Karpas-422 (cell line): ENCODE measurements around the gene RALGAPB. TPM values are rescaled to one million over a fixed set of nuclear protein-coding genes. Genes with fewer than 3 reads are reported as not detected.

ENCODE experiments used
- DNase-seq: peaks from one replicate; pipeline ENCODE4 v3.0.0-alpha.2; 2015
- H2AFZ ChIP-seq: fragments of 200-600 bp; sonication (generic); 2 replicates; pipeline ENCODE4 v1.6.1; 2014; ENCODE audit warnings: antibody characterized with exemption, low read length, mixed read lengths
- H3K27ac ChIP-seq: fragments of 200-600 bp; sonication (generic); 2 replicates; pipeline ENCODE4 v1.5.1; 2014; ENCODE audit warnings: mild to moderate bottlenecking, low read length, moderate library complexity
- H3K27me3 ChIP-seq: fragments of 200-600 bp; sonication (generic); 2 replicates; pipeline ENCODE4 v1.6.1; 2014; ENCODE audit warnings: low read length, mixed read lengths
- H3K36me3 ChIP-seq: fragments of 200-600 bp; sonication (generic); 2 replicates; pipeline ENCODE4 v1.6.1; 2014; ENCODE audit warnings: low read length, mixed read lengths; ENCODE audit not compliant: insufficient read depth
- H3K4me1 ChIP-seq: fragments of 200-600 bp; sonication (generic); 2 replicates; pipeline ENCODE4 v1.6.1; 2014; ENCODE audit warnings: mild to moderate bottlenecking, low read length, mixed read lengths
- H3K4me2 ChIP-seq: fragments of 200-600 bp; sonication (generic); 2 replicates; pipeline ENCODE4 v1.6.1; 2014; ENCODE audit warnings: low read length, low read depth, mild to moderate bottlenecking; ENCODE audit not compliant: poor library complexity, severe bottlenecking
- H3K4me3 ChIP-seq: fragments of 200-600 bp; sonication (generic); 2 replicates; pipeline ENCODE4 v1.5.1; 2014; ENCODE audit warnings: mild to moderate bottlenecking, antibody characterized with exemption, low read length, mixed read lengths
- H3K79me2 ChIP-seq: fragments of 200-600 bp; sonication (generic); 2 replicates; pipeline ENCODE4 v1.6.1; 2014; ENCODE audit warnings: mild to moderate bottlenecking, low read length, mixed read lengths
- H3K9ac ChIP-seq: fragments of 200-600 bp; sonication (generic); 2 replicates; pipeline ENCODE4 v1.6.0; 2014; ENCODE audit warnings: low read length
- H3K9me2 ChIP-seq: fragments of 200-600 bp; sonication (generic), shearing (Covaris generic); replicated peaks from 2 replicates; pipeline ENCODE4 v1.6.0; 2014; ENCODE audit warnings: mild to moderate bottlenecking, low read length, moderate library complexity; ENCODE audit not compliant: insufficient read depth
- H3K9me3 ChIP-seq: fragments of 300-700, 200-600 bp; sonication (generic); 2 replicates; pipeline ENCODE4 v1.6.1; 2014; ENCODE audit warnings: low read length, mixed read lengths
- H4K20me1 ChIP-seq: fragments of 200-600 bp; sonication (generic); 2 replicates; pipeline ENCODE4 v1.6.1; 2014; ENCODE audit warnings: mild to moderate bottlenecking, antibody characterized with exemption, low read length, low read depth; ENCODE audit not compliant: insufficient read depth
- total RNA-seq: library from RNA; depleted of rRNA; stranded (reverse); fragments of >200 nt; shearing (Covaris generic); gene quantifications from 2 replicates; pipeline ENCODE4 v1.2.3, GENCODE V29; 2014; ENCODE audit warnings: low replicate concordance; rRNA removed

The RALGAPB gene
- total RNA-seq, result 27.2 and 58.6 TPM in 2 replicates

DNA sequence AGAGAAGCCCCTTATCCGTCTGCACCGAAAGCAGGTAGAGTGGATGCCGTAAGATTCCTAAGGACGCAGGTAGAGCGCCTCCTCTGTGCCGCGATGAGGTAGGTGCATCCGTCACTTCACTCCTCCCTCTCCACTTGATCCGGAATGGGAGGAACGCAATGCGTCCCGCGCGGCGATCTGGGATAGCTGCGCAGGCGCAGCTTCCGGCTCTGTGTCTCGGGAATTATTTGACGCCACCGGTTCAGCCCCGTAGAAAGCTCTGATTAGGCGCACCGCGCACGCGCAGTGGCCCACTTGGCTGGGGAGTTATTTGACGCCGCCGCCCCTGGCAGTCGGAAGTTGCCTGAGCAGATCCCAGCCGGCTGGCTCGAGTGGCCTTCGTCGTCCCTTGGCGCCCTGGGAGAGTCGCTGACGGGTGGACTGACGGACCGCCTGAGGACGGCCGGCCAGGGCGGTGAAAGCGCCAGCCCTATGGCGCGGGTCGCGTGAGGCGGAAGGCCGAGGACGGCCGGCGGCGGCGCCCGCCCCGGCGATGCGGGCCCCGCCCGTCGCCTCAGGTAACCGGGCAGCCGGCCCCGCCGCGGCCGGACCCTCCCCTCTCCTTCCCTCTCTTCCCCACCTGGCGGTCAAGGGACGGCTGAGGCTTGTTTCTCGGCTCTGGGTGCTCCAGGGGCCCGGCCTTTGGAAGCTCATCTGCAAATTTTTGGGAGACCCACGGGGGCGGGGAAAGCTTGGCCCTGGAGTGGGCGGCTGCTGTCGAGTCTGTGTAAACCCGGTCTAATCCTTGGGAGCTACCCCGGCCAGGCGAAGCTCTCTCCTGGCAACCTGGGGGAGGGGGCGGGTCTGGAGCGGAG lies at the start of gene RALGAPB:
TSS of gene RALGAPB (plus strand) at position 331 of the 854 bp plus-strand sequence. CDS start 15,590 bp downstream, outside the sequence.
- Histone ChIP-seq H3K79me2 (peaks cover 49% of the 10 kb centered on the region), H4K20me1 (peaks cover 14% of the 10 kb centered on the region; the same call in 1 of the 2 replicates), H3K27ac (peak within 1 kb of the TSS; percentile 50), H3K9me2 (no peaks in the 10 kb centered on the region), H3K9me3 (no peaks in the 10 kb centered on the region), H3K4me1 (peaks cover 36% of the 10 kb centered on the region), H2AFZ (peak within 1 kb of the TSS; percentile 47; the same call in 1 of the 2 replicates), H3K36me3 (peaks cover 12% of the 10 kb centered on the region; the same call in 1 of the 2 replicates), H3K4me3 (peak within 1 kb of the TSS; percentile 96), H3K9ac (peak within 1 kb of the TSS; percentile 95), H3K27me3 (no peaks in the 10 kb centered on the region), H3K4me2 (peak within 1 kb of the TSS; percentile 92)
- peak; percentile 99 for DNase-seq

DNA sequence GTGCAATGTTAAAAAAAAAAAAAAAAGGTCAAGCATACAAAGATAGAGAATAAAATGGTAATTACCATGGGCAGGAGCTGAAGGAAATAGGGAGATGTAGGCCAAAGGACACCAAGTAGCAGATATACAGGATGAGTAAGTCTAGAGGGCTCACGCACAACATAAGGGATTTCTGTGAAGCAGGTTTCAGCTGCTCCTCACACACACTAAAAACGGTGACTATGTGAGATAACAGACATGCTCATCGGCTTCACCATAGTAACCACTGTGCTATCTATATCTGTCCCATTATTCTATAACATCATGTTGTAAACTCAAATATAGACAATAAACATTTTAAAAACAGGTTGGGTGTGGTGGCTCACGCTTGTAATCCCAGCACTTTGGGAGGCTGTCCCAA lies 49.1 kb upstream of the RALGAPB start:
- Histone ChIP-seq H3K27ac (peak overlapping the region; percentile 94), H3K27me3 (no peaks in the 10 kb centered on the region), H3K4me2 (peak overlapping the region; percentile 61), H3K9me2 (no peaks in the 10 kb centered on the region), H3K4me3 (peak overlapping the region; percentile 31), H3K79me2 (peaks cover 49% of the 10 kb centered on the region), H3K36me3 (peaks cover 89% of the 10 kb centered on the region), H3K4me1 (peaks cover 70% of the 10 kb centered on the region), H2AFZ (no peak overlapping the region), H3K9me3 (no peaks in the 10 kb centered on the region), H3K9ac (peak overlapping the region; percentile 32; the same call in 1 of the 2 replicates), H4K20me1 (peaks cover 71% of the 10 kb centered on the region)
- DNase-seq, result peak; percentile 62

DNA sequence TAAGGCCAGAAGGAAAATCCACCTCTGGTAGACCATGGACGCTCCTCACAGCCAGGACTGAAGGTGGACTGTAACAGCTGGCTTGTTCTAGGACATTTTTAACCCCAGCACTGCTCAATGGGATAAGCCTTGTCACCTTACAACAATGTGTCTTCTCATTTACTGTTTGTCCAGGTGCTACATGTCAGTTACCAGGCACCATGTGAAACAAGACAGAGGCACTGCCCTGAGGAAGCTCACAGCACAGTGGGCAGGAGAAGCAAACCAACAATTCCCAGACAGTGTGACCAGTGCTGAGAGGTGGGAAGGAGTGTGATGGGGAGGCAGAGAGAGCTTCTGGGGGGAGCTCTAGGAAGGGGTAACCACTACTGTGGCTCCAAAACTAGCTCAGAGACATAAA lies 48.2 kb upstream of the RALGAPB start:
- H3K4me3 ChIP-seq, result peak overlapping the region; percentile 39
- no peaks in the 10 kb centered on the region for H3K9me2 ChIP-seq
- peaks cover 80% of the 10 kb centered on the region for H4K20me1 ChIP-seq
- H3K79me2 ChIP-seq, result peaks cover 58% of the 10 kb centered on the region
- H3K36me3 ChIP-seq, result peaks cover 90% of the 10 kb centered on the region
- H3K4me1 ChIP-seq, result peaks cover 78% of the 10 kb centered on the region
- peak overlapping the region; percentile 61 for H3K4me2 ChIP-seq
- H3K9me3 ChIP-seq, result no peaks in the 10 kb centered on the region
- no peak overlapping the region for H2AFZ ChIP-seq
- DNase-seq, result no peak
- peak overlapping the region; percentile 94 for H3K27ac ChIP-seq
- H3K27me3 ChIP-seq, result no peaks in the 10 kb centered on the region
- H3K9ac ChIP-seq, result peak overlapping the region; percentile 46

DNA sequence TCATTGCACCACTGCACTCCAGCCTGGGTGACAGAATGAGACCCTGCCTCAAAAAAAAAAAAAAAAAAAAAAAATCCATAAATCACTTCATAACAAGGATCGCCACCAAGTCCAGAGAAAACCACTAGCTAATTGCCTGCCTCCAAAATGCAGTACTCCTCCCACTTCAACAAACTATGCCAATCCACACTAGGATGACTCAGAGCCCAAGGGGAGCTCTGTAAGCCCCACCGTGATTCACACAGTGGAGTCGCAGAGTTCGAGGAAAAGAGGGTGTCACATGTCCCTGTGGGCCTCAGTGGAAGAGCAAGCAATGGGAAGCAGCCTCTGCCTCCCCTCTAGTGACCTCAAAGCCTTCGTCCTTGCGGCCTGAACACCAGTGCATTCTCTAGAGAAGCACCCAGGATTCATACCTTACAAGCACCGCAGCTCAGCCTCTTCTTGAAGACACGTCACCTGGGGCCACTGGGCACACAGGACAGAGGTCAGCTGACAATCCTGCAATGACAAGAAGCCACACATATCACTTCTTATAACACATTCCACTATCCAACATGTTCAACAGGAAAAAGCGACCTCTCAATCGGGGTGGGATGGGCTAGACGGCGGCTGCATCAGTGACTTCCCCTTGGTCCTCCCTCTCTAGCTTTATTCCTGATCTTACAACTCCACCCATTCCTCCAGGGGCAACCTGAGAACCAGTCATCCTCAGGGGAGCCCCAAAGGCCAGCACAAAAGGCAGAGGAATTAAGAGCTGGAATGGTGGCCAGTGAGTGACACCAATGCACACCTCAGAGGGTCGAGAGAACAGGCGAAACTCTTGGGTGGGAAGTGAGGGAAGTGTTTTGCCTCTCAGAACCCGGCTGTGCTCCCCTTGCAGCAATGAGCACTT lies 46.4 kb upstream of the RALGAPB start:
- Histone ChIP-seq H4K20me1 (peaks cover 84% of the 10 kb centered on the region), H3K9me2 (no peaks in the 10 kb centered on the region)

DNA sequence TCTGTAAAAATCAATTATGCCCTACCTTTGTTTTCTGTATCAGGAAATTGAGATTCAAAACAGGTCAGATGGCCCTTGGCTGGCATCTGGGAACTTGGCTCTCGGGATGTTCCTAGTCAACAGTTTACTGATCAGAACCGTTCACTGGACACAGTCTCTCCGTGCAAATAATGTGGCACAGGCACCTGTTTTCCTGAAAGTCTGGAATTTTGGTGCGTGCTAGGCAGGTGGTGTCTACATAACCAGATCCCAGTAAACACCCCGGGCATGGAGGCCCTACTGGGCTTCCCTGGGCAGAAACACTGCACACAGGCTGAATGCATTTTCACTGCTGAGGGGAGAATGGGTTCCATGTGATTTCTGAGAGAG lies 45.0 kb upstream of the RALGAPB start:
- Histone ChIP-seq H3K27me3 (no peaks in the 10 kb centered on the region), H3K4me1 (peaks cover 95% of the 10 kb centered on the region), H3K4me2 (peak overlapping the region; percentile 36), H3K79me2 (peaks cover 80% of the 10 kb centered on the region), H3K9me2 (no peaks in the 10 kb centered on the region), H3K9me3 (no peaks in the 10 kb centered on the region), H2AFZ (no peak overlapping the region), H3K4me3 (no peak overlapping the region), H3K9ac (no peak overlapping the region), H4K20me1 (peaks cover 84% of the 10 kb centered on the region), H3K27ac (no peak overlapping the region), H3K36me3 (peaks cover 84% of the 10 kb centered on the region)
- DNase-seq, result no peak

More for the DNA sequence above, 46.4 kb upstream of the RALGAPB start:
- peak overlapping the region; percentile 4; the same call in 1 of the 2 replicates for H3K27ac ChIP-seq
- no peak overlapping the region for H2AFZ ChIP-seq
- H3K79me2 ChIP-seq, result peaks cover 71% of the 10 kb centered on the region
- no peak for DNase-seq
- H3K9me3 ChIP-seq, result no peaks in the 10 kb centered on the region
- H3K4me3 ChIP-seq, result no peak overlapping the region; the same call in 1 of the 2 replicates
- peaks cover 92% of the 10 kb centered on the region for H3K4me1 ChIP-seq
- no peaks in the 10 kb centered on the region for H3K27me3 ChIP-seq
- peak overlapping the region; percentile 61 for H3K4me2 ChIP-seq
- H3K9ac ChIP-seq, result no peak overlapping the region
- H3K36me3 ChIP-seq, result peaks cover 84% of the 10 kb centered on the region

DNA sequence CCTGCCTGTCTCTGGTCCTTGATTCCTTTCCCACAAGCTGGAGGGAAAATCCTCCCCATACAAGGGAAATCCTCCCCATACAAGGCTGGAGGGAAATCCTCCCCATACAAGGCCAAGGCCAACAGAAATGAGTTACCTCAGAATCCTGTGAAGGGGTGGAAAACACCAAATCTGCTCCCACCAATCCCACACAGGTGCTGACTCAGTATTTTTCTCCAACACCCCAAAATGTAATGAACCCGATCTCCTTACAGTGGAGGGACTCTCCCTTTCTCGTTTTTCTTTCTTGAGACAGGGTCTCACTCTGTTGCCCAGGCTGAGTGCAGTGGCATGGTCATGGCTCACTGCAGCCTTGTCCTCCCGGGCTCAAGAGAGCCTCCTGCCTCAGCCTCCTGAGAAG lies 43.8 kb upstream of the RALGAPB start:
- DNase-seq, result no peak
- H4K20me1 ChIP-seq, result peaks cover 89% of the 10 kb centered on the region

DNA sequence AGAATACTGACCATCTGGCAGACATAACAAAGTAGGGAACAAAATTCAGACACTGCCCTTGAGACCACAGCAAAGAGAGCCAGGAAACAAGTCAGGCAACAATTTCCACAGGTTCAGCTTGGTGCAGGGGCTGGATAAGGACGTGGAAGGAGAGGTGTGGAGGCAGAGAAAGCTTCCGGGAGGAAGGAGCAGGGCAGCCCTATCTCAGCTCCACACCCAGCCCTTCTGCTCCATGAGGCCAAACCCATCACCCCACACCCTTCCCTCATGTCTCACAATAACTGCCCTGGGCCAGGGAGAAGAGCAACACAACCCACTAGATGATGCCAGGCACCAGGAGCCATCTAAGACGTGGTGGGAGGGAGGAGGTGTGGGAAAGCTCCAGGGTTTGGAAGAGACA lies 43.3 kb upstream of the RALGAPB start:
- Histone ChIP-seq H4K20me1 (peaks cover 93% of the 10 kb centered on the region), H3K9me3 (no peaks in the 10 kb centered on the region), H3K27ac (0 out of 2 replicates have a peak overlapping the region, but pooled peaks have one; percentile 21), H3K27me3 (no peaks in the 10 kb centered on the region), H3K9me2 (no peaks in the 10 kb centered on the region), H3K9ac (no peak overlapping the region), H3K36me3 (peaks cover 90% of the 10 kb centered on the region), H3K4me2 (no peak overlapping the region), H3K4me3 (no peak overlapping the region), H3K4me1 (peaks cover 94% of the 10 kb centered on the region), H2AFZ (no peak overlapping the region), H3K79me2 (peaks cover 90% of the 10 kb centered on the region)
- DNase-seq, result no peak

More for the DNA sequence above, 43.8 kb upstream of the RALGAPB start:
- H3K79me2 ChIP-seq, result peaks cover 87% of the 10 kb centered on the region
- H3K9me3 ChIP-seq, result no peaks in the 10 kb centered on the region
- peak overlapping the region; percentile 21; the same call in 1 of the 2 replicates for H3K27ac ChIP-seq
- peaks cover 95% of the 10 kb centered on the region for H3K4me1 ChIP-seq
- no peak overlapping the region for H2AFZ ChIP-seq
- H3K4me2 ChIP-seq, result no peak overlapping the region
- H3K27me3 ChIP-seq, result no peaks in the 10 kb centered on the region
- no peaks in the 10 kb centered on the region for H3K9me2 ChIP-seq
- H3K4me3 ChIP-seq, result no peak overlapping the region
- H3K9ac ChIP-seq, result no peak overlapping the region
- peaks cover 89% of the 10 kb centered on the region for H3K36me3 ChIP-seq
